B cell (primary cell): Measurements from ENCODE around the gene C8A. TPM values are rescaled to one million over a fixed set of nuclear protein-coding genes. Genes with fewer than 3 reads are reported as not detected.

Source experiments
- ATAC-seq: fragments of 200-7000 bp; cut with Tn5 transposase; one replicate; pipeline ENCODE4 v1.10.0; 2021; ENCODE audit warnings: low read depth, mild to moderate bottlenecking, moderate number of reproducible peaks, moderate library complexity
- CTCF ChIA-PET: fragments of 350-600 bp; sonication (Branson Sonifier 250); formaldehyde crosslinking; loops from one replicate; lab custom pipeline; 2021; ENCODE audit warnings: antibody characterized with exemption, inconsistent platforms; lab: Charles Lee
- POLR2A ChIA-PET: fragments of 350-600 bp; sonication (Branson Sonifier 250); formaldehyde crosslinking; loops from one replicate; lab custom pipeline; 2021; ENCODE audit warnings: antibody characterized with exemption; lab: Charles Lee
- DNase-seq: peaks from one replicate; pipeline ENCODE4 v3.0.0; 2013
- H2AFZ ChIP-seq: 2 replicates; pipeline ENCODE4 v1.6.1; 2012; ENCODE audit warnings: mild to moderate bottlenecking, low read depth, low read length; ENCODE audit not compliant: insufficient read depth, poor library complexity, severe bottlenecking
- H3K27ac ChIP-seq, 2 donors: 1 replicate in 1 of 2; 2 replicates in 1 of 2; pipeline ENCODE4 v1.5.1; 2012 to 2013; ENCODE audit warnings: low read length in 2 of 2, mild to moderate bottlenecking in 2 of 2, moderate library complexity in 1 of 2
- H3K27me3 ChIP-seq, 4 experiments: fragments of 200-600 bp in 1 of 4; sonication (generic) in 1 of 4; replicated peaks in 1 of 4; 1 replicate in 2 of 4; 2 replicates in 2 of 4; pipeline versions ENCODE4 v1.6.1 to v1.7.0; 2013 to 2016; ENCODE audit warnings: low read length in 3 of 4, mild to moderate bottlenecking in 2 of 4, mixed read lengths in 1 of 4, moderate library complexity in 1 of 4; ENCODE audit not compliant: insufficient read depth in 4 of 4, control insufficient read depth in 3 of 4; ENCODE audit errors: control extremely low read depth in 1 of 4
- H3K36me3 ChIP-seq, 2 experiments: replicated peaks in 1 of 2; 1 replicate in 1 of 2; 2 replicates in 1 of 2; pipeline versions ENCODE4 v1.6.1 to v1.7.1; 2013; ENCODE audit warnings: low read length in 1 of 2; ENCODE audit not compliant: insufficient read depth in 2 of 2, control insufficient read depth in 1 of 2; ENCODE audit errors: control extremely low read depth in 1 of 2, extremely low read depth in 1 of 2
- H3K4me1 ChIP-seq, 2 donors: fragments of 200-600 bp in 1 of 2; sonication (generic) in 1 of 2; 1 replicate in 1 of 2; 2 replicates in 1 of 2; pipeline versions ENCODE4 v1.5.1 to v1.6.1; 2013 to 2017; ENCODE audit warnings: low read length in 2 of 2; ENCODE audit not compliant: control insufficient read depth in 2 of 2, insufficient read depth in 2 of 2
- H3K4me2 ChIP-seq: replicated peaks from 2 replicates; pipeline ENCODE3; 2012; ENCODE audit warnings: mild to moderate bottlenecking, low read depth, low read length; ENCODE audit not compliant: poor library complexity, severe bottlenecking
- H3K4me3 ChIP-seq, 5 experiments: fragments of 200-600 bp in 1 of 5; sonication (generic) in 1 of 5; 1 replicate in 3 of 5; 2 replicates in 2 of 5; pipeline versions ENCODE4 v1.5.1 to v1.7.0; 2011 to 2016; ENCODE audit warnings: low read length in 4 of 5, mild to moderate bottlenecking in 4 of 5, low read depth in 2 of 5, control low read depth in 1 of 5, moderate library complexity in 1 of 5; ENCODE audit not compliant: insufficient read depth in 1 of 5; ENCODE audit errors: control extremely low read depth in 1 of 5, extremely low read depth in 1 of 5
- H3K79me2 ChIP-seq: fragments of 200-600 bp; sonication (generic); one replicate; pipeline ENCODE4 v1.6.0; 2016; ENCODE audit warnings: low read length; ENCODE audit not compliant: control insufficient read depth, insufficient read depth
- H3K9ac ChIP-seq: fragments of 200-600 bp; sonication (generic); 2 replicates; pipeline ENCODE4 v1.6.1; 2017; ENCODE audit warnings: mild to moderate bottlenecking, low read length, moderate library complexity
- H3K9me3 ChIP-seq, 3 donors: one replicate each; pipeline versions ENCODE4 v1.6.1 to v1.7.1; 2013; ENCODE audit warnings: low read length in 2 of 3; ENCODE audit not compliant: control insufficient read depth in 2 of 3, insufficient read depth in 1 of 3; ENCODE audit errors: control extremely low read depth in 1 of 3
- H4K20me1 ChIP-seq: 2 replicates; pipeline ENCODE4 v1.6.0; 2012; ENCODE audit warnings: mild to moderate bottlenecking, low read length; ENCODE audit not compliant: insufficient read depth, control insufficient read depth, poor library complexity, severe bottlenecking
- H3K27ac Mint-ChIP-seq: one replicate; pipeline ENCODE4 v1.8.0; 2021; ENCODE audit warnings: mixed read lengths
- H3K27me3 Mint-ChIP-seq: one replicate; pipeline ENCODE4 v1.8.0; 2021; ENCODE audit warnings: mixed read lengths
- H3K4me1 Mint-ChIP-seq: one replicate; pipeline ENCODE4 v1.8.0; 2021; ENCODE audit warnings: mixed read lengths
- H3K4me3 Mint-ChIP-seq: one replicate; pipeline ENCODE4 v1.8.0; 2021; ENCODE audit warnings: mixed read lengths
- H3K9me3 Mint-ChIP-seq: one replicate; pipeline ENCODE4 v1.8.0; 2022; ENCODE audit warnings: mixed read lengths; ENCODE audit not compliant: insufficient read depth
- CTCF ChIP-seq: fragments of 200-600 bp; IDR thresholded peaks from one replicate; pipeline ENCODE4 v1.8.0; 2022; ENCODE audit warnings: antibody characterized with exemption, mild to moderate bottlenecking
- EZH2 ChIP-seq: IDR thresholded peaks from 2 replicates; pipeline ENCODE4 v1.6.1; 2012; ENCODE audit warnings: borderline replicate concordance, low read depth, mild to moderate bottlenecking, moderate library complexity, low read length; ENCODE audit not compliant: insufficient read depth, poor library complexity, severe bottlenecking
- WGBS: methylation state at CpG from one replicate; pipeline ENCODE4 v1.1.5; 2013; ENCODE audit warnings: missing lambda C conversion rate; ENCODE audit not compliant: insufficient coverage; 5-methylcytosine and 5-hydroxymethylcytosine counted together
- intact Hi-C: fragments of 100-400 bp; cut with micrococcal nuclease; formaldehyde crosslinking; loops from one replicate; pipeline ENCODE4 v1.10.0; 2022
- polyA minus RNA-seq: library from RNA; depleted of rRNA, polyadenylated mRNA; stranded (reverse); fragments of >200 nt; gene quantifications from 2 replicates; pipeline ENCODE4 v1.2.3, GENCODE V29; 2012
- polyA plus RNA-seq: library from polyadenylated mRNA; depleted of rRNA; stranded (reverse); fragments of >200 nt; gene quantifications from 2 replicates; pipeline ENCODE4 v1.2.3, GENCODE V29; 2012
- total RNA-seq, 2 donors: library from RNA; stranded (reverse); fragments of 120-200 nt in 1 of 2; gene quantifications; 1 replicate in 1 of 2; 2 replicates in 1 of 2; pipeline versions ENCODE4 v1.2.3 to v1.2.4, GENCODE V29; 2013 to 2022

Gene C8A
- total RNA-seq (not detected in 2 replicates), polyA plus RNA-seq (not detected in 2 replicates), polyA minus RNA-seq (not detected in 2 replicates)
- not detected for total RNA-seq (2013)

GRCh38 chr1:56854521-56855099, at the start of gene C8A:
TSS of gene C8A (plus strand) at chr1:56854797. CDS start at chr1:56854902, 105 bp downstream.
- Mint-ChIP-seq H3K27ac (no peak within 1 kb of the TSS), H3K4me1 (no peaks in the 10 kb centered on the region), H3K4me3 (no peak within 1 kb of the TSS), H3K9me3 (no peaks in the 10 kb centered on the region), H3K27me3 (peaks cover 20% of the 10 kb centered on the region)
- ChIA-PET POLR2A (no interaction called here), CTCF (no interaction called here)
- Histone ChIP-seq H3K9ac (no peak within 1 kb of the TSS), H3K79me2 (no peaks in the 10 kb centered on the region), H2AFZ (no peak within 1 kb of the TSS), H3K27me3 (peaks cover 0 to 3% (median 0%) of the 10 kb centered on the region in 4 experiments), H3K4me2 (no peak within 1 kb of the TSS), H4K20me1 (no peaks in the 10 kb centered on the region), H3K4me1 (no peaks in the 10 kb centered on the region), H3K27ac (no peak within 1 kb of the TSS), H3K9me3 (no peaks in the 10 kb centered on the region), H3K4me3 (no peak within 1 kb of the TSS), H3K36me3 (no peaks in the 10 kb centered on the region)
- TF ChIP-seq EZH2, result no peak
- TF ChIP-seq CTCF, result no peak
- no CpG with 5 or more reads among the region's 3 CpGs for WGBS
- intact Hi-C loops, result no loop called here
- DNase-seq (no peak), ATAC-seq (no peak)

GRCh38 chr1:56806804-56807203, 47.8 kb upstream of the C8A start:
- H3K4me3 ChIP-seq, result no peak overlapping the region
- no peak overlapping the region for H3K27ac Mint-ChIP-seq
- no peak overlapping the region for H3K4me3 Mint-ChIP-seq
- no peak for ATAC-seq
- peaks cover 0 to 9% (median 2%) of the 10 kb centered on the region in 4 experiments for H3K27me3 ChIP-seq
- no peak for DNase-seq
- no peak overlapping the region for H2AFZ ChIP-seq
- WGBS, result 50% methylated on average over 1 of the region's 3 CpGs
- H4K20me1 ChIP-seq, result no peaks in the 10 kb centered on the region
- no peaks in the 10 kb centered on the region for H3K79me2 ChIP-seq
- H3K36me3 ChIP-seq, result no peaks in the 10 kb centered on the region
- intact Hi-C loops, result no loop called here
- ChIA-PET CTCF (no interaction called here), POLR2A (no interaction called here)
- H3K27me3 Mint-ChIP-seq, result peaks cover 24% of the 10 kb centered on the region
- H3K27ac ChIP-seq, result no peak overlapping the region
- TF ChIP-seq EZH2, result no peak
- TF ChIP-seq CTCF, result no peak
- H3K9me3 ChIP-seq, result no peaks in the 10 kb centered on the region
- no peaks in the 10 kb centered on the region for H3K4me1 Mint-ChIP-seq
- no peak overlapping the region for H3K9ac ChIP-seq
- H3K4me1 ChIP-seq, result no peaks in the 10 kb centered on the region
- no peak overlapping the region for H3K4me2 ChIP-seq
- H3K9me3 Mint-ChIP-seq, result no peaks in the 10 kb centered on the region
